HG02610 (cell line): Measurements from ENCODE around the gene DCXR.

Experiments used
- ATAC-seq: cut with Tn5 transposase; IDR thresholded peaks from one replicate; pipeline ENCODE4 v1.9.1; 2021; ENCODE audit warnings: mild to moderate bottlenecking, moderate library complexity; ENCODE audit not compliant: unreplicated experiment

The DCXR gene

DNA sequence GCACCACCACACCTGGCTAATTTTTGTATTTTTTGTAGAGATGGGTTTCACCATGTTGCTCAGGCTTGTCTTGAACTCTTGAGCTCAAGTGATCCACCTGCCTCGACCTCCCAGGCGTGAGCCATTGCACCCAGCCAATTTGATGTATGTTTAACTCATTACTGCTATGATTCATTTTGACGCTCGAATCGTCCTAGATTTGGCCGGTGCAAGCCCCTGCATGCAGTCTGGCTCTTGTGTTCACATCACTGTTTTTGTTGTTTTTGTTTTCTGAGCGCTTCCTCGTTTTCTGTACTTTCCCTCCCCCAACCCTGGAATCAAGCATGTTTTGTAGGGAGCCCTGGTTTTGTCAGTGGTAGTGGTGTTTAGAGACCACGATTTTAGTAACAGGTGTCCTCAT lies 35.9 kb upstream of the DCXR start:
- no peak for ATAC-seq

DNA sequence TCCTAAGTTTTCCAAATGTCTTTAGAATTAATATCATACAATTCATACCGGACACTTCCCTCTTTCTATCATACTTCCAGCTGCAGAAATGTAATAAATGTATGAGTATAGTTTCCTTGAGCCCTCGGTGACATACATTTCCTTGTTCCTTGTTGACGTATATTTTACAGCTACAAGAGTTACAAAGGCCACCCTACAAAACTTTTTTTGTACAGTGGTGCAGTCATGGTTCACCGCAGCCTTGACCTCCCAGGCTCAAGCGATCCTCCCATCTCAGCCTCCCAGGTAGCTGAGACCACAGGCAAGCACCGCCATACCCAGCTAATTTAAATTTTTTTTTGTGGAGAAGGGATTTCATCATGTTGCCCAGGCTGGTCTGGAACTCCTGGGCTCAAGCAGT lies 35.3 kb upstream of the DCXR start:
- ATAC-seq = no peak

DNA sequence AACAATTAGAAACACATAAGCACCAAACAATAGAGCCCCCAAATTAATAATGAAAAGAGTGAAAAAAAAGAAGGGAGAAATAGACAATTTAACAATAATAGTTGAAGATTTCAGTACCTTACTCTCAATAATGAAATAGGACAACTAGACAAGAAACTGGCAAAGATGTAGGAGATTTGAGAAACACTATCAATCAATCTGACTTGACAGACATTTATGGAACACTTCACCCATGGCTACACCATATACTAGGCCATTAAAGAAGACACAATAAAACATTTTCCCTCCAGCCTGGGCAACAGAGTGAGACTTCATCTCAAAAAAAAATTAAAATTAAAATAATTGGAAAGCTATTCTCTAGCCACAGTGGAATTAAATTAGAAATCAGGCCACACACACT lies 33.1 kb upstream of the DCXR start:
- ATAC-seq = no peak

DNA sequence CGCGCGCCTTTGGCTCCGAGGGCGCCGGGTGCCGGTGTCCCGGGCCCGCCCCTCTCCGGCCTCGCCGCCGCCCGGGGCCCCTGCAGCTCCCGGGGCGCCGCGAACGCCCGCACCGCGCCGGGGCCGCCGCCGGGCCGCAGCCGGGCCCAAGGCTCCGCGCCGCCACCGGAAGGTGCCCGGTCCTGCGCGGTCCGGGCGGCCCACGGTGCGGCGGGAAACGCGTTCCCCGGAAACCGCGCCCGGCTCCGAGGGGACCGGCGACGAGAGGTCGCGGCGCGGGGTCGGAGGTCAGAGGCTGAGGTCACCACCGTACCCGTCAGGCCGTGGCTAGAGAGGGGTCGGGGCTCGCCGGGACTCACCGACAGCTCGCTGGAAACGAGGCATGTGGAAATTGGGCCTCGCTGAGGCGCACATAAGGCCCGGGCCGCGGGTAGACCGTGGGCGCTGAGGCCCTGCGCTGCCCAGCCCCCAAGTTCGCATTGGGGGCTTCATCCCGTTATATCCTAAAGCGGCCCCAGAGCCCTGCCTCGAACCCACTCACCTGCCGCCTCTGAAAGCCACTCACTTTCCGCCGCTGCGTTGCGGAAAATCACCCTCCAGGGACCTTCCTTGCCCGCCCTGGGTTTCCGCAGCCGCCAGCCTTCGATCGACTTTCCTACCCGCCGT lies 28.3 kb upstream of the DCXR start, which contains the start of gene DUS1L:
Gene DUS1L (minus strand): TSS at position 167 of the 666 bp plus-strand sequence. CDS start 745 bp downstream, outside the sequence.
- ATAC-seq = peak; percentile 52

DNA sequence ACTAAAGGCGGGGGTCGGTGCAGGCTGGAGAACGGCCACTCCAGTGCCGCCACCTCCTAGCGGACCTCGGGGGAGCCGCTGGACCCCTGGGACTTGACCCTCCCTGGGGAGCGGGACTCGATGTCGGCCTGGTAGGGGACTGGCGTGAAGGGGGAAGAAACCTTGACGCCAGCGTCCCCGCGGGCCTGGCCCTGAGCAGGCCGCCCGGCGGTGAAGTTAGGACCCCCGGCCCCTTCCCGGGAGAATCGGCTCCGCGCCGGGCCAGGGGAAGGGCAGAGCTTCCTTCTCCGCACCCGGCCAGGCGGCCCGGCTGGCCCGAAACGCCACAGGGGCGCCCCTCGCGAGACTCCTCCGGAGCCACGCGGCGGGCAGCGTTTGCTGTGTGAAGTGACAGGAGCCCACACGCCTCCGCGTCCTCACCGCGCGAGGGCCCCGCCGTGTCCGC lies 27.7 kb upstream of the DCXR start:
- peak; percentile 23 for ATAC-seq

DNA sequence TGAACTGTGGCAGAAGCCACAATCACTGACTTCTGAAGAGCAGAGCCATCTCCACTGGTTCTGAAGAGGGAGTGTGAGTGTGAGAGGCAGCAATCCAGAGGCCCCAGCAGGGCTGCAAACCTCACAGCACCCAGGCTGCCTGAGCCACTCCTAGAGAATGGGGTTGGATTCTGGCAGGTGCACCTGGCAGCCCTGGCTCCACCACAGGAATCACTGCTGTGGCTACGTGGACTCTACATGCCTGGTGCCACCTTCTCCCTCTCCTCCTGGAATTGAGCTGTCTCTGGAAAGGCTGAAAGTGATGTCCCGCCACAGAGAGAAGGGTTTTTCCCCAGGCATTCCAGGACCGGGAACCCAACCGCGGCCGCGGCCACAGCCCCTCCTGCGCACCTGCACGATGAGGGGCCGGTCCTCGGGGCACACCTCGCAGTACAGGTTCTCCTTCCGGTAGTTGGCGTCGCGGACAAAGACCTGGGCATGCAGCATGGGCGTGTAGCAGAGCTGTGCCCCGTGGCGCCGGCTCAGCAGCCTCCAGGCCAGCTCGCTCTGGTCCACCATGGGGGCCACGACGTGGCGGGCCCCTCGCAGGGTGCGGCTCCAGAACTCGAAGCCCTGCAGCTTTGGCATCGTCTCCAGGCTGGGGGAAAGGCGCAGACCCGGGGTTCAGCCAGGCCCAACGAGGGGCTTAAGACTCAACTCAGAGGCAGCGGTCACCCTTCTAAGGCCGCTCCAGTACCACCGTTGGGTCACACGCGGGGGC lies 27.1 kb upstream of the DCXR start:
- ATAC-seq = no peak

DNA sequence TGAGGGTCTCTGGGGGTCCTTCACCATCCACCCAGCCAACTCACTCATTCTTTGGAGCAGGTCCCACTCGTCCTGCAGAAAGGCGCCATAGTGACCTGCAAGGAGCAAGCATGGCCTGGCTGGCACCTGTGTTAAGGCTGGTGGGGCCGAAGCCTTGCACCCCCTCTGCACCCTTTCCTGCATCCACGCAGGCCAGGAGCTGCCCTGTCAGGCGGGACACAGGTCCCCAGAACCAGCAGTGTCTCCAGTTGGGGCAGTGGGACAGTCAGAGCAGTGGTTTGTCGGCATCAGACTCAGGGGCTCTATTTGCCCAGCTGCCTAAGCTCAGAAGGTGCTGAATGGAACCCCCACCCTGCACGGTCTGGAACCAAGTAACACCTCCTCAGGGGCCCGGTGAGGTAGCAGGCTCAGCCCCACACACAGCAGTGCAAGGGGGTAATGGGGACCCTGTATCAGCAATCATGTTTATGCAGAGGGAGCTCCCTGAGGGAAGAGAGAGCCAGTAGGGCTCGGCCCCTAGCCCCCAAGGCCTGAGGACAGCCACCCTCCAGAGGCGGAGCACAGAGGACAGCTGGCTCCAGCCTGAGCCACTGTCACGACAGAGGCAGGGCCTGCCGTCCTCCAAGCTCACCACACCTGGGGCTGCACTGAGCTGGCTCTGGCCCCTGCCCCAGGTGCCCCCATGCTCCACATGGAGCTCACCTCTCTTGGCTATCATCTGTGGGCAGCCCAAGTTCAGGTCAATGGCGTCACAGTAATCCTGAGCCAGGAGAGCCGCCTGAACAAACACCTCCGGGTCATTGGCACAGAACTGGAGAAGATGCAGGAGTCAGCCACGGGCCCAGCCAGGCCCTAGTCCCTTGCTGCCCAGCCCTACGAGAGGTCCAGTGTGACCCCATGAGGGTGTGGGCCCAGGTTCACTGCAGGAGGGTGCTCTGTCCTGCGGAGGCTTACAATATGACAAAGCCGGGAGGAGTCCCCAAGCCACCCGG lies 26.2 kb upstream of the DCXR start:
- no peak for ATAC-seq

DNA sequence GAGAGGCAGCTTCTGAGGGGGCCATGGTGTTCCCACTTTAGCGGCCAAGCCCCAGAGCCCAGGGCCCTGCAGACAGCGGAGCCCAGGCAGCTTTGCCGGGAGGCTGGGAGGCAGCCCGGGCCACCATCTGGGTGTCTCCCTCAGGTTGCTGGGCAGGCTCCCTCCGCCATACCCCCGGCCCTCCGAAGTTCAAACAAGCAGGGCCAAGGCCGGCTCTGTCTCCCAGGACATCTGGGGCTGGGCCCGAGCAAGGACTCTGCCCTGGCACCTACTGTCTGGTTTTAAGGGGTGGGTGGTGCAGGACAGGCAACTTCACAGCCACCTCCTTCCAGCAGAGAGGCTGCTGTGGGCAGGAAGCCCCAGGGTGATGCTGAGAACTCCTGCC lies 25.5 kb upstream of the DCXR start:
- no peak for ATAC-seq

DNA sequence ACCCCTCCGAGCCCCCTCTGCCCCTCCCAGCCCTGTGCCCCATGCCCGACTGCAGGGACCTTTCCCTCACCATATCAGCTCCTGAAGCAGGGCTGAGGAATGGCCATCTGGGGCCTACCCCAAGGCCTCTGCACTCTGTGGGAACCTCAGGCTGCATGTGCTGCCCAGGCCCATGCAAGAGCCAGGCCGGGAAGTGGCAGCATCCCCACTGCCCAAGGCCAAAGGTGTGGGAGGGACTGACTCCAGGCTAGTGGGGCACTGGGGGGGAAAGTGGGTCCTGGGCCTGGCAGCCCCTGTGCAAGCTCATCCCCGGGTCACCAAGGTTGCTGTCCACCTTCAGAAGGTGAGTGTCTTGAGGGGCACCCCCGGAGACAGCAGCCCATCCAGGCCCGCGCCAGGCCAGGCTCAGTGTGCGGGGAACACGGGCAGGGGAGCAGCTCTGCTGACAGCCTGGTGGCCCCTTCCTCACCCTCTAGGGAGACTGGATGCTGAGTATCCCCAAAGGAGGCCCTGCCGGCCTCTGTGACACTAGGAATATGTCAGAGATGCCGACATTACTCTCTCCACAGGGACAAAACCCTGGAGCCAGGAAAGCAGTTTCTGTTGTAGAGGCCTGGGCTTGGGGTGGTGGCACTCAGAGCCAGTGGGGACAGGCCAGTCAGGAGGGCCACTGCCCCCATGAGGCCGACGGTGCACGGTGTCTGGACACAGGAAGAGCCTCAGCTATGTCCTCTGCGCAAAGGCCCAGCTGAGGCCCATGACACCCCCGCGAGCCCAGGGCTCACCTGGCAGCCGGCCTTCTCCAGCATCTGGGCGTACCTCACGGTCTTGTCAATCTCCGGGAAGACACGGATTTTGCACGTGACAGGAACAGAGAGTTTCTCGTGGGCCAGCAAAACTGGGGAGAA lies 24.8 kb upstream of the DCXR start:
- ATAC-seq = no peak

DNA sequence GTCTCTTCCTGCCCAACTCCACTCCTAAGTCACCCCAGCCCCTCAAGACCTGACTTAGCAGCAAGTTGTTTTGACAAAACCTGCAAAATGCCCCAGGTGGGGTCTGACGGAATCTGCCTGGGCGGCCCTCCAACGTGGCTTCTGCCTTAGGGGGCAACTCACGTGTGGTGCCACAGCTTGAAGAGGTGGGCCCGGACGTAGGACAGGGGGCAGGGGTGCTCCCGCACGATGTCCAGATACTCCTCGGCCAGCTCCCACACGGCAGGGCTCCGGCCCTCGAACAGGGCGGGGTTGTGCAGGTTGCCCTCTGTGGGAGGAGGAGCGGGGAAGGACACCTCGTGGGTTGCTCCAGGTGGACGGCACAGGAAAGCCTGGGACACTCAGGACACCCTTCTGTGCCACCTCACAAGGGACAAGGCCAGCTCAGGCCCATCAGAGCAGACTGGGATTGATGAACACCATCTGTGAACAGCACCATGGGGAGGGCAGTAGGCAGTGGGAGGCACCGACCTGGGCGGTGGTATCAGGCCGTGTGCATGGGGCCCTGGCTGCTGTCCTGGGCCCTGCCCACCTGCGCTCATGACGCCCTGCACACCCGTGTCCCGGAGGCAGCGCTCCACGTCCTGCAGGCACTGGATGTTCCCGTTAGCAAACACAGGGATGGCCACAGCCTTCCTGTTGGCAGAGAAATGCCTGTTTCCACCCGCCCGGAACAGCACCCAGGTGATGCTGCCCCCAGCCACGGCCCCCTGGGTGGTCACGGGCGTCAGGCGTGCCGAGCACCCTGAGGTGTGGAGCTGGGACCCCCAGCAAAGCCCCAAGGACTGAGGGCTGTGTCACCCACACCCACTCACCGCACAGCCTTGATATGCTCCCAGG lies 23.8 kb upstream of the DCXR start:
- no peak for ATAC-seq

GRCh38 chr17:82060614-82061013 lies 23.1 kb upstream of the DCXR start:
- ATAC-seq = no peak

- ATAC-seq = no peak
Observed at GRCh38 chr17:82060001-82060380, 22.5 kb upstream of the DCXR start.

DNA sequence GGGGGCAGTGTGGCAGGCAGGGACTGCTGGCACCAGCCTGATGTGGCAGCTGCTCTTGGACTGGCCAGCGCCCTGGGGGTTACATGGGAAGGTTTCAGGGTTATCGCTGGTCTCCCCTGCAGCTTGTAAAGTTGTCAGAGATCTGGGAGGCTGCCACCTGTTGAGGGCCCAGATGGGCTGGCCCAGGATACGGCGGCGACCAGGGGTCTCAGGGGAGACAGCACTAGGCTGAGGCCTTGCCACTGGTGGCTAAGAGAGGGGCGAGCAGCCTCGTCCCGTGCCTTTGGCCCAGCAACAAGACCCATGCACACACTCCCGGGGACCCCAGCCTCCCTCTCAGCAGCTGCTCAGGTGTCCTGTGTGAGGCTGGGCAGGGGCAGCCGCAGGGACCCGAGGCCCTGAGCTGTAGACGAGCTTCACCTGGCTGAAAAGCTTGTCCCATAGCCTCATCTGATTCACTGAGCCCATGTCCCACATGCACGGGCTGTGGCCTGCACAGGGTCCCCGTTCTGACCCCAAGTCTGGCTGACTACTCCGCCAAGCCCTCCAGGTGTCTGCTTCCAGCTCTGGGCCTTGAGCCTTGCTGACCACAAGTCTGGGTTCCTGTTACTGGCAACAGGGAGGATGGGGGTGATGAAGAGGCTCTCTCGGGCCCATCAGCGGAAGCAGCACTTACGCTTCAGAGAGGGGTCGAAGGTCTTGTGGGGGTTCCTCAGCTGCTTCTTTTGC lies 21.9 kb upstream of the DCXR start:
- no peak for ATAC-seq

DNA sequence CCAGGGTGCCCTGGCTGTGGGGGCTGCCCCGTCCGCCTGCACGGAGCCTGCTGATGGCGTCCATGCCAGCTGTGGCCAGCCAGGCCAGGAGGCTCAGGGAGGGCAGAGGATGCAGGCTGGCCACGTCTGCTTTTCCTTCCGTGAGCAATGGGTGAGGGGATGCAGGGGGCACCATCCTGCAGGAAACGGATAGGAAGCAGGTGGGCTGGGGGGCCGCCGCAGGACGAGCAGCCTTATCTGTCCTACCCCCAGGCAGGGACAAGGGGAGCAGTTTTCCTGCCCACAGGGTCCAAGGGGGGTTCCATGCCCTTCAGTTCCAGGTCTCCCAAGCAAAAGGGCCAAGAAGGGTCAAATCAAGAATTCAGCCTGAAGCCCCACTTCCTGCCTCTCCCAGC lies 21.4 kb upstream of the DCXR start:
- ATAC-seq = no peak

GRCh38 chr17:82058230-82058854 lies 20.8 kb upstream of the DCXR start:
- no peak for ATAC-seq

- ATAC-seq = no peak
Observed at GRCh38 chr17:82056729-82057621, 19.5 kb upstream of the DCXR start.
